DMS114 treated with DMSO at 0.1 percent for 48 hours (cell line): ENCODE measurements around the gene GUCY2D.

Experiments used
- DNase-seq: peaks from one replicate; lab custom pipeline; 2025; ENCODE audit not compliant: unreplicated experiment; lab: John Stamatoyannopoulos, UW

GUCY2D gene

GRCh38 chr17:7989781-7990655 lies 12.4 kb upstream of the GUCY2D start:
- peak; percentile 45 for DNase-seq

GRCh38 chr17:7992516-7992915 lies 9.9 kb upstream of the GUCY2D start:
- DNase-seq: no peak

- DNase-seq: no peak
These were observed 9.5 kb upstream of the GUCY2D start for GRCh38 chr17:7992924-7993323.

GRCh38 chr17:7993972-7994589 lies 8.3 kb upstream of the GUCY2D start:
- DNase-seq: no peak

DNA sequence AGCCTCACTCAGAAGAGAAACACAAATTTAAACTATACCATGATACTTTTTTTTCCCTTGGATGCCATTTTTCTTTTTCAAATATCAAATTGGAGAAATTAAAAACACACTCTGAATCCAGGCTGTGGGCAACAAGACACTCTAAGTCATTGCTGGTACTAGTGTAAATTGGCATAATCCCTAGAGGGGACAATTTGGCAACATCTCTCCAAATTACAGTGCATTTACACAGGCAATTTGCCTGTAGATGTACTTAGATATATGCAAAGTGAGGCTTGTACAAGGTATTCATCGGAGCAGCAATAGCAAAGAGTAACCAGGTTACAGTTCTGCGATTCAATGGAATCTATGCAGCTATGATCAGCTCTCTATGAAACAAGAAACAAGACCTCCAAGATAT lies 6.7 kb upstream of the GUCY2D start:
- DNase-seq: no peak

DNA sequence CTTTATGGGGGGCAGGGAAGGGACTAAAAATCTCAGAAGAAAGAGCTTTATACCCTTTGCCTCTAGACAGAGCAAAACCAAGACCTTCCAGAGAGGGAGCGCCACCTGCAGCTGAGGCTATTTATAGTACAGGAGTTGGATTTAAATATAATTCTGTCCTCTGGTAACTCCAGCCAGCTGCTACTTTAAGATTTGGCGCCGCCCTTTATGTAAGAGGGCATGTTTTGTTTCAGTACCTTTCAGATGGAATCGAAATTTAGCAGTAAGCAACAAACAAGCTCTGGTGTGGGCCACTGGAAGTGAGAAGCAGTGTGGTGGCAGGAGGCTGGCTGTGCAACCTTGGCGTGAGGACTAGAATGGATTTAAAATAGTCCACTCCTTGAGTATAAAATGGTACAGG lies 5.2 kb upstream of the GUCY2D start:
- peak; percentile 22 for DNase-seq

DNA sequence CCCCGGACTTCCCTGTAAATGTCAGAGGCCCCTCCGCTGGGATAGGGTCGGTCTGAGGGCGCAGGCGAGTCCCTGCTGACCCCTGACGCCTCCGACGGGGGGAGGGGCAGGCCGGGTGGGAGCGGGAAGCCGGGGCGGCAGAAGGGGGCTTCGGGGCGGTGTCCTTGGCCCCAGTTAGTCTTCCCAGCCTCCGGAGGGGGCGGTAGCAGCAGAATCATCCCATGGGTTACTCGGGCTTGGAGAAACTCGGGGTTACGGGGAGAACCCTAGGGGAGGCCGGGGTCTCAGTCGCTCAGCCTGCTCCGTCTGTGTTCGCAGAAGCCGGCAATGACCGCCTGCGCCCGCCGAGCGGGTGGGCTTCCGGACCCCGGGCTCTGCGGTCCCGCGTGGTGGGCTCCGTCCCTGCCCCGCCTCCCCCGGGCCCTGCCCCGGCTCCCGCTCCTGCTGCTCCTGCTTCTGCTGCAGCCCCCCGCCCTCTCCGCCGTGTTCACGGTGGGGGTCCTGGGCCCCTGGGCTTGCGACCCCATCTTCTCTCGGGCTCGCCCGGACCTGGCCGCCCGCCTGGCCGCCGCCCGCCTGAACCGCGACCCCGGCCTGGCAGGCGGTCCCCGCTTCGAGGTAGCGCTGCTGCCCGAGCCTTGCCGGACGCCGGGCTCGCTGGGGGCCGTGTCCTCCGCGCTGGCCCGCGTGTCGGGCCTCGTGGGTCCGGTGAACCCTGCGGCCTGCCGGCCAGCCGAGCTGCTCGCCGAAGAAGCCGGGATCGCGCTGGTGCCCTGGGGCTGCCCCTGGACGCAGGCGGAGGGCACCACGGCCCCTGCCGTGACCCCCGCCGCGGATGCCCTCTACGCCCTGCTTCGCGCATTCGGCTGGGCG lies 542 bp downstream of the GUCY2D start:
- DNase-seq: no peak

- no peak for DNase-seq
These were observed 1.3 kb downstream of the GUCY2D start for GRCh38 chr17:8003594-8004181.

DNA sequence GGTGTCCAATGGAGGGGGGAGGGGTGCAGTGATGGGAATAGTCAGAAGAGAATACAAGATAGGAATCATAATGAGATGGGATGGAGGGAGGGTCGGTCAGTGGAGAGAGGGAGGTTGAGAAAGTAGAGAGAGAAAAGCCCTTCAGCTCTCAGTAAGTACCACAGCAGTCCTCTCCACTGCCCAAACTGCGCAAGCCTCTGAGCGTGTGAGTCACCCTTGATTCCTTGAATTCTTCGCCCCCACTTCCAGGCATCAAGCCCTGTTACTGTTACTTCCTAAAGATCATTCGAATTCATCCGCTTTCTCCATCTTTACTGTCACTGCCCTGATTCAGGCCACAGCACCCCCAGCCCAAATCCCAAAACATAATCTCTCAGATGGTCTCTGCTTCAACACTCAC lies 2.5 kb downstream of the GUCY2D start:
- DNase-seq: no peak

DNA sequence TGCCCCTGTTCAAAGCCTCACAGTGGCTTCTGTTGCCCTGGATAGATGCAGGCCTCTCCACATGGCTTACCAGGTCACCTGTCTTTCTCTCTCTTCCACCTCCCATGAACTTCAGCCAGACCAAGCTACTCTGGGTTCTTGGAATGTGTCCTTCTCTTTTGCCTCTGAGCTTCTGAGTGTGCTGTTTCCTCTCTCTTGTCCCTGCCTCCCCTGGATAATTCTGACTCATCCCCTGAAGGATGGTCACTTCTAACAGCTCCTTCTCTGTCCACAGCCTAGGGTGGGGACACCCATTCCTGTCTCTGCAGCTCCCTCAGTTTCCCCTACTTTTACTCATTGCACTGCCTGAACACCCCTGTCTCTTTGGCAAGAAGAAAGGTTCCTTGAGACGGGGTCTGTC lies 2.9 kb downstream of the GUCY2D start:
- no peak for DNase-seq

GRCh38 chr17:8005967-8006730 lies 3.7 kb downstream of the GUCY2D start:
- DNase-seq: no peak

GRCh38 chr17:8006836-8007680 lies 4.6 kb downstream of the GUCY2D start:
- DNase-seq: no peak

- no peak for DNase-seq
These were observed 5.4 kb downstream of the GUCY2D start for GRCh38 chr17:8007836-8008235.

- DNase-seq: no peak
These were observed 9.7 kb downstream of the GUCY2D start for GRCh38 chr17:8012045-8012580.

DNA sequence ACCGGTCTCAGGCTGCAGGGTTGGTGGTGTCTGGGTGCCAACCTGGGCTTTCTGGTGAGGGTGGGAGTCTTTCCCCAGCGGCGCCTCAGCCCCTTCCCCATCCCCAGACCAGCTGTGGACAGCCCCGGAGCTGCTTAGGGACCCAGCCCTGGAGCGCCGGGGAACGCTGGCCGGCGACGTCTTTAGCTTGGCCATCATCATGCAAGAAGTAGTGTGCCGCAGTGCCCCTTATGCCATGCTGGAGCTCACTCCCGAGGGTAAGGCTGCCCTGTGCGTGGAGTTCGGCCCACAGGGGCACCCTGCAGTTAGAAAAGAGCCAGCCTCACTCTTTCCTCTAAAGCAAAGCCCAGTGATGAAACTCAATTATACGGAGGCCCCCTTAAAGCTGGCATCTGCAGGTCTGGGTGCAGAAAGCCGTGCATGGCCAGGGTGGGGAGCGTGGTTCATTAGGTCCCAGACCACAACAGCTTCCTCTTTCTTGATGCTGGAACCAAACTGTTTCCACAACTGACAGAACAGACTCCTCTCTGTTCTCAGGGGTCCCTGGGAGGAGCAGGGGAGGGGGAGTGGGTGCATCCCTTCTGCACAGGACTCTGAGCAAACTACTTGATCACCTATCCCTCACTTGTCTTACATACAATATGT lies 10.7 kb downstream of the GUCY2D start:
- no peak for DNase-seq

- DNase-seq: no peak
These were observed 11.5 kb downstream of the GUCY2D start for GRCh38 chr17:8013731-8014557.

DNA sequence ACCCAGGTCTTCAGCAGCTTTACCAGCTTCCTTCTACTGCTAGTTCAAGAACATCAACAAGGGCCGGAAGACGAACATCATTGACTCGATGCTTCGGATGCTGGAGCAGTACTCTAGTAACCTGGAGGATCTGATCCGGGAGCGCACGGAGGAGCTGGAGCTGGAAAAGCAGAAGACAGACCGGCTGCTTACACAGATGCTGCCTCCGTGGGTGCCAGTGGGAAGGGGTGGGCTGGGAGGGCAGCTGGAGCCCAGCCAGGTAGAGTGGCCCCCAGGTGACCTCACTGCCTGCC lies 12.1 kb downstream of the GUCY2D start:
- DNase-seq: no peak

DNA sequence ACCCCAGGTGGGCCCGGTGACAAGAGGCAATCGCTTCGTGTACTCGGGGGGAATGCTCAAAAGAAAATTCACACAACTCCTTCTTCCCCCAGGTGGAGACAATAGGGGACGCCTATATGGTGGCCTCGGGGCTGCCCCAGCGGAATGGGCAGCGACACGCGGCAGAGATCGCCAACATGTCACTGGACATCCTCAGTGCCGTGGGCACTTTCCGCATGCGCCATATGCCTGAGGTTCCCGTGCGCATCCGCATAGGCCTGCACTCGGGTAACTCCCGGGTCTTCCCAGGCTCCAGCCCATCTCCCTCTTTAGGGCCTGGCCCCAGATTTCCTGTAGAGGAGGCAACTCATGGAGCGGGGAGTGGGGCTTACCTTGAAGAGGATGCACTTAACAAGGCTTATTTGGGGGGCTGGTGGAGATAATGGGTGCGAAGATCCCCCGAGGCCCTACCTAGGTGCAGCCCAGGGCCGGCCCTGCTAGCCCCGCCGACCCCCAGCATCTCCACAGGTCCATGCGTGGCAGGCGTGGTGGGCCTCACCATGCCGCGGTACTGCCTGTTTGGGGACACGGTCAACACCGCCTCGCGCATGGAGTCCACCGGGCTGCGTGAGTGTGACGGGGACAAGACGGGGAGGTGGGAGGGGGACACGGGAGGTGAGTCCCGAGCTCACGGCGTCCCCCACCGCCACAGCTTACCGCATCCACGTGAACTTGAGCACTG lies 13.0 kb downstream of the GUCY2D start:
- DNase-seq: no peak
